Heart left ventricle (tissue), 16 donors: ENCODE data around the gene IL1RAP. TPM values are rescaled to one million over a fixed set of nuclear protein-coding genes. Genes with fewer than 3 reads are reported as not detected.

ENCODE experiments used
- ATAC-seq, 4 donors: fragments of 200-7000 bp; cut with Tn5 transposase; one replicate each; pipeline ENCODE4 v1.9.1; 2020 to 2022; ENCODE audit warnings: moderate library complexity in 4 of 4, mild to moderate bottlenecking in 3 of 4, moderate number of reproducible peaks in 1 of 4
- DNase-seq, 5 donors: peaks; one replicate each; pipeline ENCODE4 v3.0.0-alpha.2; 2020
- H3K27ac ChIP-seq, 12 donors: fragments of 200-600 bp; sonication (generic) in 4 of 12; one replicate each; pipeline versions ENCODE4 v1.5.0 to v1.8.0; 2016 to 2022; ENCODE audit warnings: mild to moderate bottlenecking in 2 of 12
- H3K27me3 ChIP-seq, 9 donors: fragments of 200-600 bp; sonication (generic) in 2 of 9; one replicate each; pipeline versions ENCODE4 v1.5.1 to v1.8.0; 2016 to 2022; ENCODE audit warnings: mild to moderate bottlenecking in 3 of 9
- H3K36me3 ChIP-seq, 9 donors: fragments of 200-600 bp; sonication (generic) in 2 of 9; one replicate each; pipeline versions ENCODE4 v1.5.0 to v1.8.0; 2018 to 2022; ENCODE audit warnings: mild to moderate bottlenecking in 2 of 9
- H3K4me1 ChIP-seq, 12 donors: fragments of 200-600 bp; sonication (generic) in 4 of 12; one replicate each; pipeline versions ENCODE4 v1.5.0 to v1.8.0; 2016 to 2022; ENCODE audit warnings: mild to moderate bottlenecking in 3 of 12
- H3K4me3 ChIP-seq, 12 donors: fragments of 200-600 bp; sonication (generic) in 4 of 12; one replicate each; pipeline versions ENCODE4 v1.5.0 to v1.8.0; 2017 to 2022; ENCODE audit warnings: mild to moderate bottlenecking in 9 of 12, moderate library complexity in 4 of 12
- H3K9me3 ChIP-seq, 12 donors: fragments of 200-600 bp; sonication (generic) in 4 of 12; one replicate each; pipeline versions ENCODE4 v1.5.0 to v1.8.0; 2016 to 2022; ENCODE audit warnings: mild to moderate bottlenecking in 1 of 12
- POLR2A ChIP-seq, 2 donors: fragments of 450-650 bp; IDR thresholded peaks; one replicate each; pipeline ENCODE4 v1.6.1; 2017; ENCODE audit warnings: antibody characterized with exemption in 2 of 2, mild to moderate bottlenecking in 2 of 2, moderate library complexity in 2 of 2
- WGBS, 4 donors: extraction: QIAGEN DNeasy Blood & Tissue Kit in 2 of 4; methylation state at CpG; one replicate each; pipeline versions ENCODE4 v1.1.5 to v1.1.7; 2013 to 2018; 5-methylcytosine and 5-hydroxymethylcytosine counted together
- intact Hi-C, 10 donors: fragments of 100-400 bp; cut with DNase I; formaldehyde crosslinking; loops; one replicate each; pipeline versions ENCODE4 v1.11.1 to v1.14.2; 2022
- polyA plus RNA-seq, 2 donors: library from polyadenylated mRNA; stranded (reverse); fragments of 200-250 nt; gene quantifications; one replicate each; pipeline ENCODE4 v1.2.3, GENCODE V29; 2013
- total RNA-seq, 9 donors: library from RNA; depleted of rRNA in 2 of 9; stranded (reverse); fragments of >200 nt in 2 of 9; fragmentation: NEBNext Ultra II Directional in 3 of 9; extraction: Animal tissue kit (Norgen Biotek cat#: 25700) in 3 of 9; gene quantifications; one replicate each; pipeline versions ENCODE4 v1.1.0 to v1.2.4, GENCODE V29; 2016 to 2023
- TF ChIP-seq, protein P1 (sequence below), 12 donors: fragments of 200-600 bp; sonication (generic) in 4 of 12; IDR thresholded peaks; one replicate each; pipeline versions ENCODE4 v1.5.0 to v1.8.0; 2018 to 2022; ENCODE audit warnings: antibody characterized with exemption in 12 of 12, mild to moderate bottlenecking in 5 of 12
- donor health status: ischemic (EF 13 %, LVEDD 7.1; RV severe dilation, severe dysfunction).
- donor health status: healthy with polysubstance abuse.
- donor health status: DM: no; HTN: yes; CAD: no.
- donor health status: DM: no; HTN: no; CAD: no.
- donor health status: ischemic (EF 25% LVEDD 6.9; RV normal size, moderate dysfunction).
- donor health status: ischemic (EF 25% LVEDD 5.7; RV mildly dilated, moderate dysfunction).
- donor health status: healthy.
- donor health status: DM: yes; HTN: yes; CAD: no.
- donor health status: ischemic (EF 35%, LVEDD 5.7; RV mildly dilated, moderate dysfunction).
- donor health status: nonischemic (EF 11% LVEDD 7.7; RV severe dilation, severe dysfunction).
- donor health status: DM: yes; HTN: yes; CAD: no.
- donor health status: PGD.
- donor health status: ischemic (EF 29% LVEDD 5.4; RV normal size, mild dysfunction).
- donor health status: nonischemic (EF 23%, LVEDD 6.1; RV moderate dilation, normal function).

Gene IL1RAP
- total and polyA plus RNA-seq, 11 donors, result 1.6 to 16.4 (median 8.2) TPM

DNA sequence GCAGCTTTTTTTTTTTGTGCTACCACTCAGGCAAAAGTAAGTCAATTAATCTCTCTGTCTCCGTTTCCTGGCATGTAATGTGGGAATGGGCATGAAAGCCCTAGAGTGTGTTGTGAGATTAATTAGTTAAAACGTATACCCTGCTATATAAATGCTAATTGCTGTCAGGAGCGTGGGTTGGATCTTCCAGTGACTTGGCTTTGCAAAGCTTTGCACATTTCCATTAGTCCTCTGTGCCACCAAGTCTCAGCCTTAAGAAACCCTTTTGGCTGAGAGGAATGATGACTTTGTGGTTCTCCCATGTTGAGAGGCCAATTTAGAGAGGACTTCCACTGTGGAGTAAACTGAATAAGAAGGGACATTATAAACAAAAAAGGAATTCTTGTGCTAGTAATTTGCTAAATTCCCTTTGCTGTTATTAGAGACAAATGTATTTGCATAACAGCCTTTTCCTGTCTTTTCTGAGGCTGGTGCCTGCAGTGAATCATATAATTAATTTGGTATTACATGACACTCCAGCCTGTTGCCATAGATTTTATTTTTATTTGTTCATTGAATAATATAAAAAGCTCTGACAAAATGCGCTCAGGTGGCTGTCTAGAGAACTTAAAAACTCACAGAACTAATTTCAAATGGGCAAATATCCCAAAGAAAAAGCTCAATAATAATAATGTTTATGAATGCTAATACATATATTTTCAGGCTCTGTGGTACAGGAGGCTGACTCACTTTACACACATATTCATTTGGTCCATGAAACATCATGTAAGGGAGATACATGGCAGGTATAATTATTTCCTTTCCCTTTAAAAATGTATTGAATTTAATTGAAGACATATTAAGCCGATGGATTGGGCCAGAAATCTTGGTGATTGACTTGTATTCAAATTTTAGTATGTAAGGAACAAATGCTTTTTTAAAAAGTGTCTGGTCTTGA is 82.7 kb downstream of the IL1RAP start:
- Histone ChIP-seq H3K9me3 (no peaks in the 10 kb centered on the region), H3K36me3 (no peaks in the 10 kb centered on the region), H3K27me3 (no peaks in the 10 kb centered on the region), H3K4me1 (peaks cover 0 to 19% (median 6%) of the 10 kb centered on the region in 12 donors), H3K4me3 (no peak overlapping the region), H3K27ac (peak overlapping the region in 3 of 12 donors; percentile 1 to 8 (median 3))
- no peak for ATAC-seq
- no peak for TF ChIP-seq POLR2A (IDR thresholded peaks at IDR 0.05)
- TF ChIP-seq, protein P1, sequence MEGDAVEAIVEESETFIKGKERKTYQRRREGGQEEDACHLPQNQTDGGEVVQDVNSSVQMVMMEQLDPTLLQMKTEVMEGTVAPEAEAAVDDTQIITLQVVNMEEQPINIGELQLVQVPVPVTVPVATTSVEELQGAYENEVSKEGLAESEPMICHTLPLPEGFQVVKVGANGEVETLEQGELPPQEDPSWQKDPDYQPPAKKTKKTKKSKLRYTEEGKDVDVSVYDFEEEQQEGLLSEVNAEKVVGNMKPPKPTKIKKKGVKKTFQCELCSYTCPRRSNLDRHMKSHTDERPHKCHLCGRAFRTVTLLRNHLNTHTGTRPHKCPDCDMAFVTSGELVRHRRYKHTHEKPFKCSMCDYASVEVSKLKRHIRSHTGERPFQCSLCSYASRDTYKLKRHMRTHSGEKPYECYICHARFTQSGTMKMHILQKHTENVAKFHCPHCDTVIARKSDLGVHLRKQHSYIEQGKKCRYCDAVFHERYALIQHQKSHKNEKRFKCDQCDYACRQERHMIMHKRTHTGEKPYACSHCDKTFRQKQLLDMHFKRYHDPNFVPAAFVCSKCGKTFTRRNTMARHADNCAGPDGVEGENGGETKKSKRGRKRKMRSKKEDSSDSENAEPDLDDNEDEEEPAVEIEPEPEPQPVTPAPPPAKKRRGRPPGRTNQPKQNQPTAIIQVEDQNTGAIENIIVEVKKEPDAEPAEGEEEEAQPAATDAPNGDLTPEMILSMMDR (IDR thresholded peaks at IDR 0.05), result no peak
- no peak for DNase-seq
- intact Hi-C loops, result no loop called here
- 51 to 67% (median 64%) methylated on average over 5 of the region's 5 CpGs for WGBS, 4 donors

GRCh38 chr3:190597291-190597690 is 83.4 kb downstream of the IL1RAP start:
- H3K4me1 ChIP-seq, result peaks cover 0 to 19% (median 6%) of the 10 kb centered on the region in 12 donors
- intact Hi-C loops, result no loop called here
- ATAC-seq, result peak; percentile 51 to 89 (median 72)

DNA sequence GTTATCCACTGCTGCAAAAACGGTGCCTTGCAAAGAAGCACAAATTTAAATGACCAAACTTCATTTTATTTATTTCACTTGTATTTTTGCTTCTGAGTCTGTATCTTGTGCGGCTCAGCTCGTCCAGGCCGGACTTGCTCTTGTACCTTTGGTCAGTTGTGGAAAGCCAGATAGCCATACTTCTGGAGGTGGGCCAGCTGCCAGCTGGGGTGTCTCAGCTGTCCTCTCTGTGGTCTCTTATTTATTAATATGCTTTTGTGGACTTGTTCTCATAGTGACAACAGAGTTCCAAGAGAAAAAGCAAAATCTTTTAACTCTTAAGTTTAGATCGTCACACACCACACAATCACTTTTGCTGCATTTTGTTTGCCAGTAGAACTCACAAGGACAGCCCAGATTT is 87.7 kb downstream of the IL1RAP start:
- Histone ChIP-seq H3K27ac (no peak overlapping the region), H3K9me3 (peaks cover 0 to 6% (median 0%) of the 10 kb centered on the region in 12 donors), H3K4me3 (no peak overlapping the region), H3K27me3 (no peaks in the 10 kb centered on the region), H3K4me1 (peaks cover 0 to 17% (median 3%) of the 10 kb centered on the region in 12 donors), H3K36me3 (peaks cover 0 to 15% (median 6%) of the 10 kb centered on the region in 9 donors)
- TF ChIP-seq, protein P1 (IDR thresholded peaks at IDR 0.05), result no peak
- TF ChIP-seq POLR2A (IDR thresholded peaks at IDR 0.05), result no peak
- intact Hi-C loops, result no loop called here
- WGBS, 4 donors, result 51 to 59% (median 56%) methylated on average over 5 of the region's 5 CpGs
- ATAC-seq (no peak), DNase-seq (peak in 3 of 5 donors; percentile 21 to 60 (median 34))

More at GRCh38 chr3:190597291-190597690, 83.4 kb downstream of the IL1RAP start:
- H3K4me3 ChIP-seq, result no peak overlapping the region
- H3K27me3 ChIP-seq, result no peaks in the 10 kb centered on the region
- no peaks in the 10 kb centered on the region for H3K9me3 ChIP-seq
- H3K36me3 ChIP-seq, result no peaks in the 10 kb centered on the region
- TF ChIP-seq, protein P1 (IDR thresholded peaks at IDR 0.05), result no peak
- TF ChIP-seq POLR2A (IDR thresholded peaks at IDR 0.05), result no peak
- 29 to 47% (median 35%) methylated on average over 1 of the region's 1 CpG for WGBS, 4 donors
- H3K27ac ChIP-seq, result peak overlapping the region in 3 of 12 donors; percentile 1 to 8 (median 3)
- DNase-seq, result peak in 3 of 5 donors; percentile 23 to 38 (median 34)

DNA sequence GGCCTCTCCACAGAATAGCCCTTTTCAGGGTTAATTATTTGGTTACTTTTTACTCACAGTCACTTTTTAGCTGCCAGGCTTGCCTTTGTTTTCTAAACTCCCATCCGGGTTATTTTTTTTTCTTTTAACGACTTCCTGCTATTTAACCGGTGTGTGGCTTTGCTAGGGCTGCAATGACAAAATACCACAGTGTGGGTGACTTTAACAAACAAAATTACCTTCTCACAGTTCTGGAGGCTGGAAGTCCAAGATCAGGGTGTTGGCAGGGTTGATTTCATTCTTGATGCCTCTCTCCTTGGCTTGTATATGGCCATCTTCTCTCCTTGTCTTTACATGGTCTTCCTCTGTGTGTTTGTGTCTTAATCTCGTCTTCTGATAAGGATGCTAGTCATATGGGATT is 91.5 kb downstream of the IL1RAP start:
- no peak overlapping the region for H3K4me3 ChIP-seq
- no peaks in the 10 kb centered on the region for H3K27me3 ChIP-seq
- no peak for TF ChIP-seq POLR2A (IDR thresholded peaks at IDR 0.05)
- TF ChIP-seq, protein P1 (IDR thresholded peaks at IDR 0.05), result no peak
- WGBS, 4 donors, result 27 to 59% (median 38%) methylated on average over 4 of the region's 4 CpGs
- intact Hi-C loops, result no loop called here
- DNase-seq, result no peak
- peaks cover 0 to 15% (median 6%) of the 10 kb centered on the region in 9 donors for H3K36me3 ChIP-seq
- no peak for ATAC-seq
- H3K4me1 ChIP-seq, result peaks cover 0 to 7% (median 0%) of the 10 kb centered on the region in 12 donors
- no peak overlapping the region for H3K27ac ChIP-seq
- H3K9me3 ChIP-seq, result peaks cover 0 to 6% (median 0%) of the 10 kb centered on the region in 12 donors
